SK-N-SH treated with all-trans-retinoic acid at 6 μM for 48 hours (cell line): ENCODE data around the gene INPP5E.

ENCODE experiments used
- OSR1 ChIP-seq: fragments of 250-450 bp; sonication (Bioruptor Pico); IDR thresholded peaks from 2 replicates; pipeline ENCODE4 v1.8.0; 2022; ENCODE audit warnings: moderate library complexity, mild to moderate bottlenecking, inconsistent platforms
- ZFP30 ChIP-seq: fragments of 450-650 bp; formaldehyde crosslinking; IDR thresholded peaks from 2 replicates; pipeline ENCODE4 v1.5.0; 2022; ENCODE audit warnings: mild to moderate bottlenecking, moderate library complexity

- TF ChIP-seq ZFP30 (CRISPR knock-in tag) (no peak), OSR1 (CRISPR knock-in tag) (no peak)
Measured at GRCh38 chr9:136455043-136456002, 15.7 kb upstream of the INPP5E start.
